Activated B cell treated with CpG ODN at 0.5 μM for 24 hours (primary cell): ENCODE results near the gene ZNF417. TPM values are rescaled to one million over a fixed set of nuclear protein-coding genes. Genes with fewer than 3 reads are reported as not detected.
"Not testable (repeated sequence)": the region's sequence is repeated elsewhere in the genome, so short reads cannot be mapped to it uniquely, and the experiment has no call there.

ENCODE experiments used
- ATAC-seq: fragments of 200-7000 bp; cut with Tn5 transposase; one replicate; pipeline ENCODE4 v1.10.0; 2021; ENCODE audit warnings: low read depth, mild to moderate bottlenecking, moderate library complexity
- CTCF ChIA-PET: fragments of 350-600 bp; sonication (Branson Sonifier 250); formaldehyde crosslinking; loops from one replicate; lab custom pipeline; 2021; ENCODE audit warnings: antibody characterized with exemption; lab: Charles Lee
- POLR2A ChIA-PET: fragments of 350-600 bp; sonication (Branson Sonifier 250); formaldehyde crosslinking; loops from one replicate; lab custom pipeline; 2021; ENCODE audit warnings: antibody characterized with exemption; lab: Charles Lee
- DNase-seq: peaks from one replicate; pipeline ENCODE4 v3.0.0; 2022
- H3K27ac Mint-ChIP-seq: one replicate; pipeline ENCODE4 v1.8.0; 2020; ENCODE audit warnings: mixed read lengths
- H3K27me3 Mint-ChIP-seq: one replicate; pipeline ENCODE4 v1.8.0; 2021; ENCODE audit warnings: mixed read lengths
- H3K36me3 Mint-ChIP-seq: one replicate; pipeline ENCODE4 v1.8.0; 2021; ENCODE audit warnings: low read depth, mixed read lengths
- H3K4me1 Mint-ChIP-seq: one replicate; pipeline ENCODE4 v1.8.0; 2021; ENCODE audit warnings: mixed read lengths
- H3K4me3 Mint-ChIP-seq: one replicate; pipeline ENCODE4 v1.8.0; 2020; ENCODE audit warnings: mild to moderate bottlenecking, mixed read lengths
- H3K9me3 Mint-ChIP-seq: one replicate; pipeline ENCODE4 v1.8.0; 2020; ENCODE audit warnings: mixed read lengths
- intact Hi-C: fragments of 100-400 bp; cut with micrococcal nuclease; formaldehyde crosslinking; loops from one replicate; pipeline ENCODE4 v1.15.1; 2024
- total RNA-seq: library from RNA; stranded (reverse); gene quantifications from 2 replicates; pipeline ENCODE4 v1.2.3, GENCODE V29; 2022
- TF ChIP-seq, protein P1 (sequence below): fragments of 200-600 bp; IDR thresholded peaks from one replicate; pipeline ENCODE4 v1.8.0; 2022; ENCODE audit warnings: antibody characterized with exemption, mild to moderate bottlenecking

ZNF417 gene
- total RNA-seq, 1 donor from 2014 or later = 29.0 TPM

DNA sequence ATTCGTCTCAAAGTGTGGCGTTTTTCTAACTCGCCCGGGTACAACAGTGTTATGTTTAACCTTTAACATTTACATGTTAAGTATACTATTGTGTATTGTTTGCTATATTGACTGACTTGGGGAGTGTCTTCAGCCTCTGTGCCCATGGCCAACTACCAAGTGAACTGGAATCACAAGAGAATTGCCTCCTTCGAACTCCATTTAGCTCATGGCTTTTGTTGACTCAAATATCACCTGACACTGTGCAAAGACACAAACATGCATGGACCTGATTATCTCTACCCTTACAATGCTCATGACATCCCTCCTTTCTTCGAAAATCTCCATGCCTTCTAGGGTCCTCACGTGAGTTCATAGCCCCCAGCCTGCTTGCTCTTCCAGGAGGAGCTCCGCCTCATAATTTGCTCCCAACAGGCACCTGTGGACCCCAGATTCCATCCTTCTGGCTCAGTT is 28.3 kb downstream of the ZNF417 start:
- DNase-seq = no peak
- Mint-ChIP-seq H3K27ac (peak overlapping the region; percentile 84), H3K9me3 (no peaks in the 10 kb centered on the region), H3K4me3 (peak overlapping the region; percentile 95), H3K4me1 (peaks cover 40% of the 10 kb centered on the region), H3K36me3 (peaks cover 45% of the 10 kb centered on the region), H3K27me3 (no peaks in the 10 kb centered on the region)
- ChIA-PET POLR2A (interaction anchor here (0.6 to 2.6 kb wide), 3 partner anchors 113 to 497 kb away, joined by 3 to 9 read pairs (median 3); partner anchors contain the start of gene ZNF606), CTCF (interaction anchor here (1.0 kb wide), 1 partner anchor 15 kb away, joined by 5 read pairs; no protein-coding TSS in a partner anchor)
- ATAC-seq = no peak
- TF ChIP-seq, protein P1, sequence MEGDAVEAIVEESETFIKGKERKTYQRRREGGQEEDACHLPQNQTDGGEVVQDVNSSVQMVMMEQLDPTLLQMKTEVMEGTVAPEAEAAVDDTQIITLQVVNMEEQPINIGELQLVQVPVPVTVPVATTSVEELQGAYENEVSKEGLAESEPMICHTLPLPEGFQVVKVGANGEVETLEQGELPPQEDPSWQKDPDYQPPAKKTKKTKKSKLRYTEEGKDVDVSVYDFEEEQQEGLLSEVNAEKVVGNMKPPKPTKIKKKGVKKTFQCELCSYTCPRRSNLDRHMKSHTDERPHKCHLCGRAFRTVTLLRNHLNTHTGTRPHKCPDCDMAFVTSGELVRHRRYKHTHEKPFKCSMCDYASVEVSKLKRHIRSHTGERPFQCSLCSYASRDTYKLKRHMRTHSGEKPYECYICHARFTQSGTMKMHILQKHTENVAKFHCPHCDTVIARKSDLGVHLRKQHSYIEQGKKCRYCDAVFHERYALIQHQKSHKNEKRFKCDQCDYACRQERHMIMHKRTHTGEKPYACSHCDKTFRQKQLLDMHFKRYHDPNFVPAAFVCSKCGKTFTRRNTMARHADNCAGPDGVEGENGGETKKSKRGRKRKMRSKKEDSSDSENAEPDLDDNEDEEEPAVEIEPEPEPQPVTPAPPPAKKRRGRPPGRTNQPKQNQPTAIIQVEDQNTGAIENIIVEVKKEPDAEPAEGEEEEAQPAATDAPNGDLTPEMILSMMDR = no peak
- intact Hi-C loops = loop anchor here (1.0 to 5.0 kb wide), 2 partner anchors 28 to 59 kb away; partner anchors contain the start of genes ZNF256 and ZNF417

GRCh38 chr19:57887195-57887941 is 29.0 kb downstream of the ZNF417 start:
- intact Hi-C loops = loop anchor here (5.0 kb wide), 1 partner anchor 60 kb away; the partner anchor contains the start of gene ZNF256

GRCh38 chr19:57886046-57886445 is 30.3 kb downstream of the ZNF417 start:
- no peaks in the 10 kb centered on the region for H3K9me3 Mint-ChIP-seq
- H3K27me3 Mint-ChIP-seq = no peaks in the 10 kb centered on the region
- H3K27ac Mint-ChIP-seq = no peak overlapping the region
- peak overlapping the region; percentile 1 for H3K4me3 Mint-ChIP-seq
- TF ChIP-seq, protein P1 = no peak
- H3K36me3 Mint-ChIP-seq = peaks cover 51% of the 10 kb centered on the region
- CTCF ChIA-PET = no interaction called here
- ATAC-seq (no peak), DNase-seq (no peak)
- POLR2A ChIA-PET = interaction anchor here (0.5 kb wide), 1 partner anchor 12 kb away, joined by 3 read pairs; no protein-coding TSS in a partner anchor
- intact Hi-C loops = loop anchor here (5.0 kb wide), 1 partner anchor 61 kb away; the partner anchor contains the start of gene ZNF256
- peaks cover 40% of the 10 kb centered on the region for H3K4me1 Mint-ChIP-seq

More at GRCh38 chr19:57887195-57887941, 29.0 kb downstream of the ZNF417 start:
- no peak for ATAC-seq
- H3K36me3 Mint-ChIP-seq = peaks cover 51% of the 10 kb centered on the region
- ChIA-PET POLR2A (interaction anchor here (0.6 to 2.6 kb wide), 3 partner anchors 115 to 497 kb away, joined by 3 to 9 read pairs (median 3); partner anchors contain the start of gene ZNF606), CTCF (interaction anchor here (1.0 kb wide), 1 partner anchor 16 kb away, joined by 5 read pairs; no protein-coding TSS in a partner anchor)
- H3K4me3 Mint-ChIP-seq = peak overlapping the region; percentile 95
- H3K9me3 Mint-ChIP-seq = no peaks in the 10 kb centered on the region
- peak overlapping the region; percentile 13 for H3K27ac Mint-ChIP-seq
- H3K4me1 Mint-ChIP-seq = peaks cover 40% of the 10 kb centered on the region
- no peak for DNase-seq
- no peaks in the 10 kb centered on the region for H3K27me3 Mint-ChIP-seq
- TF ChIP-seq, protein P1 = no peak

DNA sequence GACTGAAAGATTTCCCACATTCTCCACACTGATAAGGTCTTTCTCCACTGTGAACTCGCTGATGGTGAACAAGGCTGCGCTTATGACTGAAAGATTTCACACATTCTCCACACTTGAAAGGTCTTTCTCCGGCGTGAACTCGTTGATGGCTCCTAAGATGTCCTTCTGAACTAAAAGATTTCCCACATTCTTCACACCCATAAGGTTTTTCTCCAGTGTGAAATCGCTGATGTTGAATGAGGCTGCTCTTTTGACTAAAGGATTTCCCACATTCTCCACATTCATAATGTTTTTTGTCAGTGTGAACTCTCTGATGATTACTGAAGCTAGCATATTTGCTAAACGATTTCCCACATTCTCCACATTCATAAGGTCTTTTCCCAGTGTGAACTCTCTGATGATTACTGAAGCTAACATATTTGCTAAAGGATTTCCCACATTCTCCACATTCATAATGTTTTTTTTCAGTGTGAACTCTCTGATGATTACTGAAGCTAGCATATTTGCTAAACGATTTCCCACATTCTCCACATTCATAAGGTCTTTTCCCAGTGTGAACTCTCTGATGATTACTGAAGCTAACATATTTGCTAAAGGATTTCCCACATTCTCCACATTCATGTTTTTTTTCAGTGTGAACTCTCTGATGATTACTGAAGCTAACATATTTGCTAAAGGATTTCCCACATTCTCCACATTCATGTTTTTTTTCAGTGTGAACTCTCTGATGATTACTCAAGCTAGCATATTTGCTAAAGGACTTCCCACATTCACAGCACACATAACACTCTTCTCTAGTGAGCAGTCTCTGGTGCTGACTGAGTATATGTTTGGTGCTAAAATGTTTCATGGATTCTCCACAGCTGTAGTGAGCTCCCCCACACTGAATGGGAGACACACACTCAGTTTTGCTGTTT is 42.3 kb downstream of the ZNF417 start:
- H3K27ac Mint-ChIP-seq, H3K4me3 Mint-ChIP-seq, DNase-seq, H3K4me1 Mint-ChIP-seq, ATAC-seq, CTCF ChIA-PET, H3K27me3 Mint-ChIP-seq, intact Hi-C loops: not testable (repeated sequence)
- POLR2A ChIA-PET = interaction anchor here (0.6 kb wide), 2 partner anchors 12 to 105 kb away, joined by 3 to 7 read pairs; no protein-coding TSS in a partner anchor
- Mint-ChIP-seq H3K9me3 (peaks cover 37% of the 10 kb centered on the region), H3K36me3 (peaks cover 73% of the 10 kb centered on the region)

GRCh38 chr19:57872450-57872849 is 43.9 kb downstream of the ZNF417 start:
- no peaks in the 10 kb centered on the region for H3K4me1 Mint-ChIP-seq
- TF ChIP-seq, protein P1 = no peak
- no peak overlapping the region for H3K27ac Mint-ChIP-seq
- peaks cover 39% of the 10 kb centered on the region for H3K9me3 Mint-ChIP-seq
- no peak for ATAC-seq
- CTCF ChIA-PET = no interaction called here
- peaks cover 72% of the 10 kb centered on the region for H3K36me3 Mint-ChIP-seq
- no peaks in the 10 kb centered on the region for H3K27me3 Mint-ChIP-seq
- POLR2A ChIA-PET = no interaction called here
- DNase-seq = no peak
- intact Hi-C loops = no loop called here
- H3K4me3 Mint-ChIP-seq = no peak overlapping the region
